Ecto neural progenitor cell (in vitro differentiated cells): Measurements from ENCODE around the gene NIPAL3.

Experiments
- DNase-seq: peaks from one replicate; pipeline ENCODE4 v3.0.0-alpha.2; 2018; ENCODE audit warnings: low spot score

The NIPAL3 gene

GRCh38 chr1:24391882-24392603 is 23.6 kb upstream of the NIPAL3 start:
- DNase-seq = peak; percentile 84

GRCh38 chr1:24392604-24392946 is 23.0 kb upstream of the NIPAL3 start:
- no peak for DNase-seq

DNA sequence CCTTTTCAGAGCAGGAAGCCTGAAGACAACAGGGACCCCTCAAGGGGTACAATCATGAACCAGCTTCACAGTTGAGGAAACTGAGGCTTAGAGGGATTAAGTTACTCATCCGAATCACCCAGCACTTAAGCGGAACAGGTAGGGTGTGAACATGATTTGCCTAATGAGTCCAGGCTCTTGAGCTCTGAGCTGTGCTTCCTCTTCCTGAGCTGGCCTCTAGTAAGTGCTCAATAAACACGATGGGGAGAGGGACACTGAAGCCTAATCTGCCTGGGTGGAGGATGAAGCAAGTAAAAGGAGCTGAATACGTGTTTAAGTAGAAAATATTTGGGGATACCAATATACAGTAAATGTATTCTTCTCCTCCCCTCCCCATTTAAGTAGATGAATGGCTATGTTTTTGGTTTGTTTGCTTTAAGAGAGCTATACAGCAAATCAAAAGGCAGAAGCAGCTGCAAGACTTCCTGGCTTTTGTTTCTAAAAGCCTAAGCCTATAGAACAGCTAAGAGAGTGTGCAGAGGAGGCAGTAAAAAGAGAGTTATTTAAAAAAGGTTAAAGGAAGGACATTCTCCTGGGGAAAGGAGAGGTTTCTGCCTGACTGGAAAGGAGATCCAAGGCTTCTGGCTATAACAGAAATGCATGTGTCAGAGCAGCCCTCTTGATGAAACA is 22.5 kb upstream of the NIPAL3 start:
- DNase-seq = peak; percentile 28

DNA sequence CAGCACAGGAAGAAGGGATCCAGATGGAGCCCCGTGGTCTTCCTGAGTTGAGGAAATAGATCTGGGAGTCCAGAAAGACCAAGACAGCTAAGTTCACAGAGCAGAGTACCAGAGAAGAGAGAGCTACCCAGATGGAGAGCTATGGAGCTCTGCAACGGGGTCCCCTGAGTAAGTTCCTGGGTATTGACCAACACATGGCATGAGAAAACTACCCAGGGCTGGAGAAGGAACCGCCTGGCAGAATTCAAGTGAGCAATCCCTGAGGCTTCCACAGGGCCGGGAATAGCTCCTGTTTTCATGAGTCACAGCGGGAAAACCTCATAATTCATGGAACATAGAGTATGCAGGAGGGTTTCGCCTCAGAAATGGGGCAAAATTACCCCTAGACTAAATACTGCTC is 21.7 kb upstream of the NIPAL3 start:
- peak; percentile 34 for DNase-seq

DNA sequence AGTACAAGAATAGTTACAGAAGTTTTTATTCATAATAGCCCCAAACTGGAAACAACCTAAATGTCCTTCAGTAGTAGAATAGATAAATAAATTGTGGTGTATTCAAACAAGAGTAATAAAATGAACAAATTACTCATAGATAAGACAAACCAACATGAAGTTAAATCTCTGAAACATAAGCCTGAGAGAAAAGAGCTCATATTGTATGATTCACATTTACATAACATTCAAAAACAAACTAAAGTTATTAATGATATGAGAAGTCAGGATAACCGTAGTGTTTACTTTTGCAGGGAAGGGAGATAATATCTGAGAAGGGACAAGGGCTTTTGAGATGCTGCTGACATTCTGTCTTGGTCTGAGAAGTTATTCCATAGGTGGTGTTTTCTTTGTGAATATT is 15.5 kb upstream of the NIPAL3 start:
- DNase-seq = no peak

GRCh38 chr1:24403806-24404205 is 11.8 kb upstream of the NIPAL3 start:
- DNase-seq = no peak

GRCh38 chr1:24406788-24407187 is 8.8 kb upstream of the NIPAL3 start:
- DNase-seq = no peak

DNA sequence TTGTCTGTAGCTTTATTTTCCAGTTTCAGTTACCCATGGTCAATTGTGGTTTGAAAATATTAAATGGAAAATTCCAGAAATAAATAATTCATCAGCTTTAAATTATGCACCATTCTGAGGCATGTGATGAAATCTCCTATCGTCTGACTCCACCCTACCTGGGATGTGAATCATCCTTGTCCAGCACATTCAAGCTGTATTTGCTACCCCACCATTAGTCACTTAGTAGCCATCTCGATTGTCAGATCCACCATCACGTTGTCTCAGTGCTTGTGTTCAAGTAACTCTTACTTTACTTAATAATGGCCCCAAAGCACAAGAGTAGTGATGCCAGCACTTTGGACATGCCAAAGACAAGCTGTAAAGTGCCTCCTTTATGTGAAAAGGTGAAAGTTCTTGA is 6.1 kb upstream of the NIPAL3 start:
- no peak for DNase-seq

GRCh38 chr1:24410750-24411149 is 4.9 kb upstream of the NIPAL3 start:
- DNase-seq = no peak

- no peak for DNase-seq
These were observed 3.6 kb upstream of the NIPAL3 start for GRCh38 chr1:24411963-24412362.

GRCh38 chr1:24412408-24412807 is 3.2 kb upstream of the NIPAL3 start:
- DNase-seq = no peak

- DNase-seq = peak; percentile 88
These were observed 2.0 kb upstream of the NIPAL3 start, which contains the start of gene STPG1 for GRCh38 chr1:24413350-24414163. STPG1 (minus strand) TSS chr1:24413782; CDS start chr1:24401388, 12,394 bp downstream.

GRCh38 chr1:24414775-24415333 is 748 bp upstream of the NIPAL3 start:
- DNase-seq = no peak

DNA sequence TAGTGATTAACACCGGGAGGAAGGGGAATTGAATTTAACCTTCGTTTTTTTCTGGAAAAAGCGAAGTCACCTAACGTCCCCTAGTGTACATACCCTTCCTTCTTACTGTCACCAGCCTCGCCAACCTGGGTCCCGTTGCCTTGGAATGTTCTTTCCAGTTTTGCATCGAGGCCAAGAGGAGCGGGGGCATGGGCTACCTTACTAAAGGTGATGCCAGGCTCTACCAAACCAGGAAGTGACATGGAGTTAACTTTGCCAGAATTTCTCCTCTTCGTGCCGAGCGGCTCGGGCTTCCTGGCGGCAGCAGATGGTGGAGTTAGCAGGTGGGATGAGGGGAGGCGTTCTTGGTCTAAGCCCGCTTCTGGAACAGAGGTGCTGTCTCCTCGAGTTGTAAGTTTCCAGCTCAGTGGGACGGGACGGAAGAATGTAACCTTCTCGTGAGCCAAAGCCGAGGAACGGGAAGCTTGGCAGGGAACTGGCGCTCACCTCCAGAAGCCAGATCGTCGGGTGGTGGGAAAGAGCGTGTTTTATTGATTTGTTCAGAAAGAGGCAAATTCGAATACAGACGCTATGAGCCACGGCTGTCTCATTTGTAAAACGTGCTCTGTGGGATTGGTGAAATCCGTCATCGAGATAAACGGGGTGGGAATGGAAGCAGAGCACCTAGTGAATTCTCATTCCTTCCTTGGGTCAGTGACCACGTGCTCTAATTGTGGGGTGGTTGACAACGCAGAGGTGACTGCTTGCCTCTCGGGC is 486 bp downstream of the NIPAL3 start:
- no peak for DNase-seq

DNA sequence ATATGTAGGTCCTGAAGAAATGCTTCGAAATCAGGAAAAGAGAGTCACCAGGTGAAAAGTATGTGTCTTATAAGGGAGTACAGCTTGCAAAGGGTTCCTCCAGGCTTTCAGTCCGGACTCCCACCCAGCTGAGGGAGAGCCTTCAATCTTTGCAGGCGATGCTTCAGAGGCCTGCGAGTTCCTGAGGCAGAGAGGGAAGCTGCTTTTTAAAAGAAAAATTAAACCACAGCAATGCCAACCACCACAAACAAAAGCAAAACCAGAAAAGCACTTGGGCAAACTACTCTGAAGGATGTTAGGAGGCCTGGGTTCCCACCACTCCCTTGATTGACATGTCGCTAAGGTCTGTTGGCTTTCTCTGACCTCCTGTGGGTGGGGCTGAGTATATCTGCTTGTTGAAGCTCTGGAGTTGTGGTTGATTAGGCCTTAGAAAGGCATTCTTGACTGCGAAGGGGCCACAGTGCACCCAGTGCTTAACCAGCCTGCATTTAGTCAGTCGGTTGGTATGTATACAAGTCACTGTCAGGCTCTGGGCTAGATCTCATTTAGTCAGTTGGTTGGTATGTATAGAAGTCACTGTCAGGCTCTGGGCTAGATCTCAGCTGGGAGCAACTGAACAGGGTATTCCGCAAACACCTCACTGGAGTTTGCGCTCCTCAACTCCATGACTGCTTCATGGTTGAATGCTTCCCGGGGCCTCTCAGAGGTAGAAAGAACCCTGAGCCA is 1.2 kb downstream of the NIPAL3 start:
- DNase-seq = no peak

DNA sequence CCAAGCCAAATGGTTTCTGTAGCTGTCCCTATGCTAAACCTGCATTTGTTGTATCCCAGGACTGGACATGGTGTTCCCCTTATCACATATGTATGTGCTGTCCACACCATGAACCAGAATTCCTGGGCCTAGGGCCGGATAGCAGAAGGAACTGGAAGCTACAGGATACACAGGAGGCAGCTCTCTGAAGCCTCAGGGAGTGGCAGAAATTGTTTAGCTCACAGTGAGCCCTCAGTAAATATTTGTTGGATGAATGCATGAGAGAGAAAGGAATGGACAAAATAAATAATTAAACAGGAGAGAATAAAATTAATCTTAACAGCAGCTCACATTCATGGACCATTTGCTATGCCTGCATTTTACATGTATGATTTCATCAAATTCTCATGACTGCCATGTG is 2.1 kb downstream of the NIPAL3 start:
- DNase-seq = no peak

DNA sequence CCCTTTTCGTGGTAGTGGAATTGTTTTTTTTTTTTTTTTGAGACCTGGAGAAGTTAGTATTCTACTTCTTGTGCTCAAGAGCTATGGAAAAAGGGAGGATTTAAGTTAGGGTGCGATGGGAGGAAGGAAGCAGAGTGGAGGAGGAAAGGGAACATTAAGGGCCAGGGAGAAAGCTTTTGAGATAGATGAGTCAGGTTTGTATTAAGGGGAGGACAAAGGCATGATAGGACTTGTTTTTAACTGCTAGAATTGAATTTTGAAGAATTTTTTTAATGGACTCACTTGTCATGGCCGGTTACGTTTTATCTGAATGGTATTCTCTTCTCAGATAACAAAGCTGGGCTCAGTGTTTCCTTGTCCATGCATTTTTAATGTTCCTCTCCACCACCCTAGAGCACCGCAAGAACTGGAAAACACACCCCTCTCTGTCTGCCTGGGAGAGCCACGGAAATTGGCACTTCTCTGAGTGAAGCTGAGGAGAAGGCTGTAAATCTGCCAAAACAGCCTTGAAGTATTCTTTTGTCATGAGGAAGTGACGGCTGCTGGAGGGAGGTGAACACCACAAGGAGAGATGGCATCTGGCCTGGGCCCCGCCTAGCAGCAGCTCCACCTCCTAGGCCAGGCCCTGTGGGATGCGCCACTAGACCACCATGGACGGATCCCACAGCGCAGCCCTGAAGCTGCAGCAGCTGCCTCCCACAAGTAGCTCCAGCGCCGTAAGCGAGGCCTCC is 3.5 kb downstream of the NIPAL3 start:
- no peak for DNase-seq

DNA sequence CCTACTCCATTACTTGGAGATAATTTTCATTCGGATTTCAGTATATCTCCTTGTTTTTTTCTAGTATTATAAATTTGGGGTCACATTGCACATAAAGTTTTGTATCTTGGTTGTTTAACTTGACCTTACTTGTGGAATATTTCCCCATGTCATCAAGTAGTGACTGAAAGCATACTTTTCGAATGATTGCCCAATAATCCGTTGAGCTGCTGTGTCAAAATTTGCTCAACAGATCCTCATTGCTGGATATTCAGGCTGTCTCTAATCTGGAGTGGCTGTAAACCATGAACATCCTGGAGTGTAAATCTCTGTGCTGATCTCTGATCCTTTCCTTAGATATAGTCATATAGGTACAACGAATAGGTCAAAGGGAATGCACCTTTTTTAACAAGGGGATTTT is 4.9 kb downstream of the NIPAL3 start:
- no peak for DNase-seq

GRCh38 chr1:24421502-24421901 is 5.9 kb downstream of the NIPAL3 start:
- DNase-seq = no peak

GRCh38 chr1:24424207-24424606 is 8.6 kb downstream of the NIPAL3 start:
- no peak for DNase-seq

- DNase-seq = no peak
These were observed 9.4 kb downstream of the NIPAL3 start for GRCh38 chr1:24424990-24425389.
